Adrenal gland (tissue), 5 donors: ENCODE results near the gene STAT3.

Experiments
- CTCF ChIP-seq, 6 experiments: fragments of 450-650 bp in 4 of 6; fragments of 200-600 bp in 2 of 6; sonication (generic) in 1 of 6; IDR thresholded peaks; 1 replicate in 5 of 6; 2 replicates in 1 of 6; pipeline versions ENCODE4 v1.5.1 to v1.8.0; 2016 to 2021; ENCODE audit warnings: antibody characterized with exemption in 6 of 6, mild to moderate bottlenecking in 2 of 6, moderate library complexity in 1 of 6
- POLR2A ChIP-seq, 2 donors: fragments of 450-650 bp; IDR thresholded peaks; one replicate each; pipeline ENCODE4 v1.6.1; 2017; ENCODE audit warnings: antibody characterized with exemption in 2 of 2, mild to moderate bottlenecking in 2 of 2, moderate library complexity in 1 of 2
- donor health status: DM: no; HTN: no; CAD: no.

GRCh38 chr17:42304187-42305030 lies 83.8 kb downstream of the STAT3 start:
- no peak for TF ChIP-seq CTCF (IDR thresholded peaks at IDR 0.05)
- TF ChIP-seq POLR2A (IDR thresholded peaks at IDR 0.05) = no peak
